Right renal pelvis (tissue), 4 donors: ENCODE data around the gene STX7. TPM values are rescaled to one million over a fixed set of nuclear protein-coding genes. Genes with fewer than 3 reads are reported as not detected.
"Not testable (repeated sequence)": the region's sequence is repeated elsewhere in the genome, so short reads cannot be mapped to it uniquely, and the experiment has no call there.

Experiments
- DNase-seq, 4 donors: peaks; one replicate each; pipeline ENCODE4 v3.0.0-alpha.2; 2013; ENCODE audit warnings: low read depth in 4 of 4, low spot score in 3 of 4, missing footprints in 1 of 4
- polyA plus RNA-seq, 4 donors: library from polyadenylated mRNA; unstranded; fragments of 120-200 nt; gene quantifications; one replicate each; pipeline ENCODE4 v1.2.1, GENCODE V29; 2013; ENCODE audit not compliant: insufficient read length in 4 of 4

STX7 gene, protein sequence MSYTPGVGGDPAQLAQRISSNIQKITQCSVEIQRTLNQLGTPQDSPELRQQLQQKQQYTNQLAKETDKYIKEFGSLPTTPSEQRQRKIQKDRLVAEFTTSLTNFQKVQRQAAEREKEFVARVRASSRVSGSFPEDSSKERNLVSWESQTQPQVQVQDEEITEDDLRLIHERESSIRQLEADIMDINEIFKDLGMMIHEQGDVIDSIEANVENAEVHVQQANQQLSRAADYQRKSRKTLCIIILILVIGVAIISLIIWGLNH
- 100 to 1,000 TPM in 3 of 4 donors, 10 to 100 TPM in 1; 89.4 to 110 (median 102) TPM for polyA plus RNA-seq

DNA sequence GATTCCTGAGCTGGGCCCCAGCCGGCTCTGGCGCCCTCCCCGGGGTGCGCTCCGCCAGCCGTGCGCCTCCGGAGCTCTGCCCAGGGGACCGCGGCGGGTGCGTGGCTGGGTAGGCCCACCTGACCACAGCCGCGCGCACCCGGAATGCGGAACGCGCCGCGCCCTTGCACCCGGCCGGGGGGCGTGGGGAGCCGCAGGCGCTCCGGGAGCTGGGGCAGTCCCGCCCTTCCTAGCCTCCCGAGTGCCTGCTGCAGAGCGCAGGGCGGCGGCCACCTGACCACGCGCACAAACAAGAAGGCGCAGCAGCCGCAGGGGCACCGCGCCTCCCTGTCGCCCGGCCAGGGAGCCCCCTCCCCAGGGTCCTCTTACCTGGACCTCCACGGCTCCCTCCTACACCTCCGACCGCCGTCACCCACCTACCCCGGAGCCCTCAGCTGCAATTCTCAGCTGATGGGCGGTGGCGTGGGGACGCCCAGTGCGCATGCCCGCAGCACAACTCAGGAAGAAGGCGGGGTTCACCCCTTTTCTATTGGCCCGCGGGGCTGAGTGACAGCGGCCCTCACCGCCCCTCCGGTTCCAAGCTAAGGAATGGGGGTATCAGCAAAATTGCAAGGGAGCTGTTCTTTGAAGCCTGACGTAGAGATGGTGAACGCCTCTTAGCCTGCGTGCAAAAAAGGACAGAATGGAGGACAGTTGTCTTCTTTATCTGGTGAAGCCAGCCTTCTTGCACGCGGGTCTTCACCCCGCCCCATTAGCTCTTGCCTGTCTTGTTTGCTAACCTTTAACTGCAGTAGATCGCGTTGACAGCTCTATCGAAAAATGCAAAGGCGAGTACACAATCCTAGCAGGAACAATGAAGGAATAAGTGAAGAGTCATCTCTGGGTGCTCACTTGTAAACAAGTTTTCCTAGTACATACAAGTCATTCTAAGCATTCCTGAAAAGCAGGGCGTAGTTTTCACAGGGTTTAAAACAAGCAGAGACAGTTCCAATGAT, at the start of gene STX7:
Gene STX7, minus strand, starts transcription at position 479 of the 995 bp plus-strand sequence. CDS start 9,586 bp downstream, outside the sequence.
- DNase-seq, result peak; percentile 77 to 86 (median 83)

DNA sequence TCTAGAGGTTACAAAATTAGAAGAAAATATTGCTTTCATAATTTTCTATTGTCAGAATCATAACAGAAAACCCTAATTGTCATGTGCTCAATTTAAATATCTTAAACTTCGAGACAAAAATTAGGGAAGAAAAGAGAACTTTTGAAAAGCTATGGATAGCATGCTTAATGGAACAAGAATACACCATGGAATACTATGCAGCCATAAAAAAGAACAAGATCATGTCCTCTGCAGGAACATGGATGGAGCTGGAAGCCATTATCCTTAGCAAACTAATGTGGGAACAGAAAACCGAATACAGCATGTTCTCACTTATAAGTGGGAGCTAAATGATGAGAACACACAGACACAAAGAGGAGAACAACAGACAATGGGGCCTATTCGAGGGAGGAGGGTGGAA, 47.2 kb upstream of the STX7 start:
- not testable (repeated sequence) for DNase-seq

DNA sequence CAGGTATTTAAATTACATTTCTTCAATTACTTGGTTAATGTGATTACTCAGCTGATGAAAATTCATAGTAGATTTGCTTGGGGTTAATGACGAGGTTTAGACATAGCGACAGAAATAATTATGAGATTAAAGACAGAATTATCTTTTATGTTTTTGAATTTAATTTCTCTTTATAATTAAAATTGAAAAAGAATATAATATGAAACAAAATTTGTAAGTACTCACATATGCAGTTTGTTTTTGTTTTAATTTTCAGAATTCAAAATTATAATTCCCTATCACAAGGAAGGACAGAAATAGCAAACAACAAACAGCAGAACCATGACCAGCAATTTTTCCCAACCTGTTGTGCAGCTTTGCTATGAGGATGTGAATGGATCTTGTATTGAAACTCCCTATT, 39.5 kb upstream of the STX7 start, which contains the start of gene TAAR8:
Gene TAAR8, plus strand, starts transcription at position 301 of the 400 bp plus-strand sequence. Its CDS starts 21 bp downstream, at position 322.
- no peak for DNase-seq

DNA sequence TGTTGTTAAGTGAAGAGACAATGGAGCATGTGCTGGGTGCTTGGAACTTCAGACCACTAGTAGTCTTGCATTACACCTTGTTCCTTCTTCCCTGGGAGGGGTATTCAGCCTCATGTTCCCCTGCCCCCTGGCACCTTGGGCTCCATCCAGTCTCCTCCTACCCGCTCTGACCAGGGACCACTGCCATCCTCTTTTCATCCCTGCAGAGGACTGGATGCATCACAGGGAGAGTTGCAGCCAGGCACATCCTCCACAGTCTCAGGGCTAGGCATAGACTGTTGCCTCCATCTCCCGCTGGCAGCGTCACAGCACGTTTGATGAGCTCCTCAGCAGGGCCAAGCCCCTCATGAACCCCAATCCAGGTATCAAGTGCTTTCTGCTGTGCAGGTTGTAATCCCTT, 38.3 kb upstream of the STX7 start:
- no peak for DNase-seq

DNA sequence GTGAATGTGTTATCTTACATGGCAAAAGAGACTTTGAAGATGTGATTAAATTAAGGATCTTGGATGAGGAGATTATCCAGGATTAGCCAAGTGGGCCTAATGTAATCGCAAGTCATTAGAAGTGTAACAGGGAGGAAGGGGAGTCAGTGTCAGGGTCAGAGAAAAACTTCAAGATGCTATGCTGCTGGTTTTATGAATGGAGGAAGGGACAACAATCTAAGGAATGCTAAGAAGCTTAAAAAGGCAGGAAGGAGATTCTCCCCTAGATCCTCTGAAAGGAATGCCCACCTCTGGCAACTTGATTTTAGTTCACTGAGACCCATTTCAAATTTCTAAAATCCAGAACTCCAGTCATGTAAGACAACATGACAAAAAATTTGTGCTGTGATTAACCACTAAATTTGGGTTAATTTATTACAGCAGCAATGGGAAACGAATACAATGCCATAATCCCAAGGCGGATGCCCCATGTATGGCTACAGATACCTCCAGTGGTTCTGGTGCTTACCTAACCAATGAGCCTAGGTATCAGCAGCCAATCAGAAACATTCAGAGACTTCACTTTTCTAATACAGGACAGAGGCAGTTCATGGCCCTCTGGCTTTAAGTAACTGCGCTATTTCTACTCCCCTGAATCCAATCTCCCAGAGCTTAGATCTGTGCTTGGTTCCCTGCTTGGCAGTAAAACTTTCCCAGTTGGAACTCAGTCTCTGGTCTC, 36.0 kb upstream of the STX7 start:
- DNase-seq, result no peak

DNA sequence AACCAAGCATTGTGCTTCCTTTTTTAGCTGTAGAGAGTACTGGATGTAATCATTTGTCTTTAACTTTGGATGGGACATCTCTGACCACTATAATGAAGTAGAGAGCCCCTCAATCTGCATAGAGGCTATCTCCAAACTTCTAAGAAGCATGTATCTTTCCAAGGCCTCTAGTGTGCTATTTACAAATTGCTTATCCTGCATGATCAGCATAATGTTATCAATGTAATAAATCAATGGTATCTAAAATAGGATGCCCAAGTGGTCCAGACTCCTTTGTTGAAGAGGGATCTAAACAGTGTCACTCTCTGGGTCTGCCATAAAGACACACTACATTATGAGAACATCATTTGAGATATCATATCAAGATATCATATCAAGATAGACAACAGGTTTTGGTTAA, 31.9 kb upstream of the STX7 start:
- no peak for DNase-seq

DNA sequence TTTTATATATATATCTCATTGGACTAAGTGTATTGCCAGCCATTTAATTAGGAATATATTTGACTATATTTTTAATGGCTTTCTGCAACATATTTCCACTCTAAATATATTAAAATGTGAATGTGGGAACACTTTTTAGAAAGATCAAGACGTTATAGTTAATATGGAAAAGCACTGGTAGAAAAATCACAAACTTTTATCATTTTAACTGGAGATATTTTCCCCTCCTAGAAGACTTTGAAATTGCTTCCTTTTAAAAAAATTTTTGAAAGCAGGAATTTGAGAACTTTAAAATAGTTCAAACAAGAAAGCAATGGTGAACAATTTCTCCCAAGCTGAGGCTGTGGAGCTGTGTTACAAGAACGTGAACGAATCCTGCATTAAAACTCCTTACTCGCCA, 25.1 kb upstream of the STX7 start, which contains the start of gene TAAR9:
Gene TAAR9, plus strand, starts transcription at position 301 of the 400 bp plus-strand sequence. Its CDS starts 13 bp downstream, at position 314.
- no peak for DNase-seq

DNA sequence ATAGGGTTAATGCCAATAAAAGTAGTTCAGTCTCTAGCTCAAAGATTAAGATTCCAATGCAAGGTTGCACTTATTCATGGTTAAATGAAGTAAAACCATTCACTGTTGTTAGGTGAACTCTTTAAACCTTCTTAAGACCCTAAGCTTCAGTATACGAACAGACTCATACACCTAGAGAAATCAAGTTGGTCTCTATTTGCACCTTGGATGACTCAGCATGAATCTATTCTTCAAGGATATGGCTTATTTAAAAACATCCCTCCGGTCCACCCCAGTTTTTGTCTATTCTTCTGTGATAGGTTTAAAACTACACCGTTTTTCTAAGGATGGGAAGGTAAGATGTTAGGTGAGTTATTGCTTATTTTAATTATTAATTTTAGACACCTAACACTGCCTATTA, 24.2 kb upstream of the STX7 start:
- no peak for DNase-seq

DNA sequence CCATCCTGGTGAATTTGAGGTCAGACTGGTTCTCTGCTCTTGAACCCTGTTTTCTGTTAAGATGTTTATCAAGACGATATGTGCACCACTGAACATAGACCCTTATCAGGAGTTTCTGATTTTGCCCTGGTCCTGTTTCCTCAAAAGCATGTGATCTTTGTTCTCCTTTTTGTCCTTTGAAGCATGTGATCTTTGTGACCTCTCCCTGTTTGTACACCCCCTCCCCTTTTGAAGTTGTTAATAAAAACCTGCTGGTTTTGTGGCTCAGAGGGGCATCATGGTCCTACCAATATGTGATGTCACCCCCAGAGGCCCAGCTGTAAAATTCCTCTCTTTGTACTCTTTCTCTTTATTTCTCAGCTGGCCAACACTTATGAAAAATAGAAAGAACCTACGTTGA, 21.6 kb upstream of the STX7 start:
- not testable (repeated sequence) for DNase-seq

DNA sequence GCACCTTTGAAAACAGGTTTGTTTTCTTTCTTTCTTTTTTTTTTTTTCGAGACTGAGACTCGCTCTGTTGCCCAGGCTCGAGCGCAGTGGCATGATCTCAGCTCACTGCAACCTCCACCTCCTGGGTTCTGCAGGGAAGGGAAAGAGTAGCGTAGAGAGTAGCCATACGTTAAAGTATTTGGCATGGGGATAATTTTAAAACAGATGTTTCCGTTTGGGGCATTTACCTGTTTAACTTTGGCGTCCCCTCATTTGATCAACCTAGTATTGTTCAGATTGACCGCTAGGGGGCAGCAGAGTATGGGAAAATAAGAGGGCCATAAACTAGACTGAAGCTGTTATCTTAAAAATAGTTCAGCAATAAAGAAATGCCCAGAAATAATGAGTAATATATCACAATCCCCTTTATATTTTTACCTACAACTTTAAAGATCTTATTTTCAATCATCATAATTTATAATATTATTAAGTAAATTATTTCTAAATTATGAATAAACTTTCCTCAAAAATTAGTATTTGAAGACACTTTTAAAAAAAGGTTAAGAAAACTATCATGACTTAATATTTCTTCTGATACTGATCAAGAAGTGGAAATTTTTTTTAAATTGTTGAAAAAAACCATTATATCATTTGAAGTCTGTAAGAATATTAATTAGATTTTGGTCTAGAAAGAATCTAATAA, 17.5 kb upstream of the STX7 start:
- DNase-seq, result peak in 3 of 4 donors; percentile 51 to 56 (median 53)

DNA sequence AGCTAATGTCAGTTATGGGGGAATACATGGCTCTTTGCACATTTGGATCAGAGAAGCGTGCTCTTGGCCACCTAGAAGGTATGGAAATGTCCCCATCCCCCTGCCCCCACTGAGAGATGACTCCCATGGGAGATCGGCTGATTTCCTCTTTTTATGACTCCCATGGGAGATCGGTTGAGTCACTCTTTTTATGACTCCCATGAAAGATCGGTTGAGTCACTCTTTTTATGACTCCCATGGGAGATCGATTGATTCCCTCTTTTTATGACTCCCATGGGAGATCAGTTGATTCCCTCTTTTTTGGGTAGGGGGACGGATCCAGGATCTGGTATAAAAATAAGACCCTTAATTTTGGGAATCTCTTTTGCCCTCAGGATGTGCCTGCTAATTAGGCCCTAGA, 14.9 kb upstream of the STX7 start:
- no peak for DNase-seq

DNA sequence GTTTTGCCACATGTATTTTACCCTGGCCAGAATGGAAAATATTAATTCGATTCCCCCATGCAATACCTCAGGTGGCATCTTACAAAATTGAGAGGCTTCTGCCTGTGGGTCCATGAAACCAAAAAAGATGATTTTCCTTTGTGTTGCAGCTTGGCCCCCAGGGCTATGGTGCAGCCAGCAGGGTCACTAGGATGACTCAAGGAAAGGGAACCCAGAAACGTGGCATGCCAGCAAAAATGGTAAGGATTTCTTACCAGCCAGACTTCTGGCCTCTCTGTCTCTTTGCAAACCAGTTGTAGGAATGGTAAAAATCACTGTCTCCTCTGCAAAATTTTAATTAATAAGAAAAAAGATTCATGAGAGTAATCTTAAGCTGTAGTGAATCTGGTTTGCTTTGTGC, 13.5 kb upstream of the STX7 start:
- DNase-seq, result no peak

DNA sequence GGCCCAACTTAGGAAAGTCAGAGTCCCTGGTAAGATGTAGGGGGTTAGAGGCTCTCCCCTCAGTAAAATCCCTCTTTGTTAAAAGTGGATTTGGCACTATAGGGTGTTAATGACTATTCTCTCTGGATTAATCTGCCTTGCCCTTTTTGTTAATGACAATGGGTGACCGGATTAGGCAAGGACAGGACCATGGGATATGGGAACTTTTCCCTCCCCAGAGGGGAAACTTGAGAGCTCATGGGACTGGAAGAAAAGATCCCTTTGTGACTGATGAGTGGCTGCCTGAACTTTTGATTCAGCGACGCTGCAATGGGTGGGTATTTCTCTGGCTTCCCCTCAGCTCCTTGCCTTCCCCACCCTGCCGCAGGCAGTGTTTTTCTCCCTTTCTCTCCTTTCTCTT, 12.9 kb upstream of the STX7 start:
- DNase-seq, result no peak

DNA sequence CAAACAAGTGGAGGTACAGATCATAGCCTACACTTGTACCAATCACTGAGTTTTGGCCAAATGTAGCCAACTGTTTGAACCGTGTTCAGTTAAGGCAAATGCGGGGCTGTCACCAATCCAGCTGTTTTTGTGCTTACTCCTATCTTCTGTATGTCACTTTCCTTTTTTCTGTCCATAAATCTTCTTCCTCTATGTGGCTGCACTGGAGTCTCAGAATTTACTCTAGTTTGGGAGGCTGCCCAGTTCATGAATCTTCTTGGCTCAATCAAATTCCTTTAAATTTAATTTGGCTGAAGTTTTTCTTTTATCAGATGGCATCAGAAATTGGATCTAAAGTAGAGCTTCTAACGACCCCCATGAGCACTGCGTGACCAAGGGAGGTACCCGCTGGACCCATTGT, 11.7 kb upstream of the STX7 start:
- DNase-seq, result no peak

DNA sequence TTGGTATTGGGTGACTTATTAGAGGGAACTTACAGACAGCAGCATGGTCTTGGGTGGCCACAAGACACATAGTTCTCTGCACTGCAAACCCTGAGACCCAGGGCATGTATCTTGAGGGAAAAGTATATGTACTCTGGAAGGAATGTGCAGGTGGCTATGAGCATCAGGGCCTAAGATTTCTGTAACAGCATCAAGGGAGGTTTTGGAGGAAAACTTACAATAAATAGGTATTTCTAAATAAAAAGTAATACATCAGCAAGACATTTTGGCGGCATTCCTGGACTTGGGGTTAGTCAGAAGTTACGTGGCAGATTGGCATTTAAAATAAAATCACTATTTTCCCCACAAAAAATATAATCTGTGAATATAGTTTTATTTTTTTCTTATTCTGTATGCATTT, 8.0 kb upstream of the STX7 start:
- no peak for DNase-seq

DNA sequence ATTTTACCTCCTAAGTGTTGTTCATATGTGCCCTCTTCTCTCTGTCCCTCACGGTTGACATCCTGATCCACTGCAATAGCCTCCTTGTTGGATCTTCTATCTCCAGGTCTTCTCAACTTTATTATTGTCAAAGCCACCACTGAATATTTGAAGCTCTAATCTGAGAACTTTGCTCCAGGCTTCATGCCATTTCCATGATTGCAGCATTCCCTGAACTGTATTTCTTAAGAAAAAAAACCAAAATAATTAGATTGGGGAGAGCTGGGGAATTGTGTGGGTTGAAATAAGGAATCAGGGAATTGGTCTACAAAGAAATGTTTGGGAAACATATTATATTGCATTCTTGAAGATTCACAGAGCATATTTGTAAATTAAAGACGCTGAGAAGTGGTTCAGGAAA, 2.5 kb upstream of the STX7 start:
- DNase-seq, result no peak

DNA sequence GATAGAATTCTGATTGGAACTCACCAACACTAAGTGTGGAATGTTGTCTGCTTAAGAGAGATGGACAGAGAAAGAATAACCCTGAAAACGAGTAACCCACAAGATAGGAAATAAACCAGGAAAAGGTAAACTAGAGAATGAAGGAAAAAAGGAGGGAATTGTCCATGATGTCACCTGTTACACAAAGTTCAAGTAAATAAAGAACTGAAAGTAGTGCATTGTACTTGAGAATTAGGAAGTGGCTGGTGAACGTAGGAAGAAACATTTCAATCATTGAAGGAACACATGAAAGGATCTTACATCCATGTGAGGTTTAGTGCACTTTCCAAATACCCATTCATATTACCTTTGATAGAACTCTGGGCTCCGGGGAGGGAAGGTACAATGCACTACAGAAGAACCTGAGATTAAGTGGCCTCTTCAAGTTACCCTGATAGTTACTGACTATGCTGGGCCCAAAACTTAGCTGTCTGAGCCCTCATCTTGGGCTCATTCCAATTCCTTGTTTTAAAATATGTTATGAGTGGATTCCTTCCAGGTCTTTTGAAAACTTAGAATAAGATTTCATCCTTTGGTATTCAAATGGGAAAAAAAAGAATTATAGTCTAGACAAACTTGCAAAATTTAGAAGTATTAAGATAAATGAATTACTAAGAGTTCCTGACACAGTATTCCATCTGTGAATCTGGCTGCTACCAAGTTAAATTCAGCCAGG, 1.1 kb upstream of the STX7 start:
- DNase-seq, result no peak

DNA sequence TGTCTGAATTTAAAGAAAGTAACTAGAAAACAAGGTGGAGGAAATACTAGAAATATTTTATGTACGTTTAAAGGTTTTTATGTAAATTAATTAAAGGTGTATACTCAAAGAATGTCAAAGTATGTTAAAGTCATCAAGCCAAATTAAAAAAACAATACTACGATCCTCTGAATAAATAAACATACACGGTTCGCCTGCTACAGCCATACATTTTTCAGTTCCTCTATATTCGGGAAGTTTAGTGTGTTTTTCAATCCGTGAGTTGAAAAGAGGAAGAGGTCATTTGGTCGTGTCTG, 626 bp downstream of the STX7 start:
- no peak for DNase-seq

DNA sequence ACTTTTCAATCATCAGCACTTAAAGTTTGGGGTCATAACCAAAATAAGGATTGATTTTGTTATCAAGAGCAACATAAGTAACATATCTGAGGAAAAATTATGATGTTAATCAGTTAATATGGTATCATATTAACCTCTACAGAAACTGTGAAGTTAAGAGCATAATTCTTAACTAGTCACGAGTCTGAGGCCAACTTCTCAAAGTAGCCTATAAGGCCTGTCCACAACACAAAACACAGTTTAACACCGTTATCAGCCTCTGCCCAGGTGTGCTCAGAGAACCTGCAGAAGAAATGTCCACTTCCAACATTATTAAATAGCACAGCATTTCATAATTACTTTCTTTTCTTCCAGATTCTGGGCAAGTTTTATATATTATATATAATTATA, 1.1 kb downstream of the STX7 start:
- no peak for DNase-seq
